Measurements from ENCODE around the gene TK1. TPM values are rescaled to one million over a fixed set of nuclear protein-coding genes. Genes with fewer than 3 reads are reported as not detected.
A peak's percentile ranks its signal among the peaks of the same experiment; 100 is the strongest.

Gene TK1
- total RNA-seq, 2 donors from 2014 or later = 0.66 to 4.9 TPM

DNA sequence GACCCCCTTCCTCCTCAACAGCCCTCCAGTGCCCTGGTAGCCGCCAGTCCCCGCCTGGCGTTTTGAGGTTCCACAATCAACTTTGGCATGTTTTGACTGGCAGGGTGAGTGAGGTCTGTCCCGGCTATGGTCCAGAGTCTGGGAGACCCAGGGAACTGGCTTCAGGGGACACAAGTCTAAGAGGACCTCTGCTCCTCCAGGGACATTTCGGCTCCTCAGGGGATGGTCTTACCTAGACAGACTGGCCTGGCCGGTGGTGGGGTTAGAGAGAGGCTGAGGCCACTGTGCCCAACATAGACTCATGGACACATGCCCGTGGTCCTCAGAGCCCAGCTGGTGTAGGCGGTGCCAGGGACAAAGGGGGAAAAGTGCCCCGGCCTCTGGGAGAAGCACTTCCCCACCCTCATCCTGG is 54.1 kb downstream of the TK1 start:
- Histone ChIP-seq H3K36me3 (replicated peaks in 1 of 2; ENCODE audit: insufficient read depth in 1 of 2, low read depth in 2 of 2) (no peaks in the 10 kb centered on the region), H3K4me1 (peaks cover 28% of the 10 kb centered on the region), H3K9me3 (no peaks in the 10 kb centered on the region), H3K4me3 (no peak overlapping the region), H3K27ac (no peak overlapping the region), H3K27me3 (no peaks in the 10 kb centered on the region)
- intact Hi-C loops (cut with DNase I) = no loop called here
- no peak for TF ChIP-seq POLR2A (IDR thresholded peaks at IDR 0.05)
- TF ChIP-seq, protein P1, sequence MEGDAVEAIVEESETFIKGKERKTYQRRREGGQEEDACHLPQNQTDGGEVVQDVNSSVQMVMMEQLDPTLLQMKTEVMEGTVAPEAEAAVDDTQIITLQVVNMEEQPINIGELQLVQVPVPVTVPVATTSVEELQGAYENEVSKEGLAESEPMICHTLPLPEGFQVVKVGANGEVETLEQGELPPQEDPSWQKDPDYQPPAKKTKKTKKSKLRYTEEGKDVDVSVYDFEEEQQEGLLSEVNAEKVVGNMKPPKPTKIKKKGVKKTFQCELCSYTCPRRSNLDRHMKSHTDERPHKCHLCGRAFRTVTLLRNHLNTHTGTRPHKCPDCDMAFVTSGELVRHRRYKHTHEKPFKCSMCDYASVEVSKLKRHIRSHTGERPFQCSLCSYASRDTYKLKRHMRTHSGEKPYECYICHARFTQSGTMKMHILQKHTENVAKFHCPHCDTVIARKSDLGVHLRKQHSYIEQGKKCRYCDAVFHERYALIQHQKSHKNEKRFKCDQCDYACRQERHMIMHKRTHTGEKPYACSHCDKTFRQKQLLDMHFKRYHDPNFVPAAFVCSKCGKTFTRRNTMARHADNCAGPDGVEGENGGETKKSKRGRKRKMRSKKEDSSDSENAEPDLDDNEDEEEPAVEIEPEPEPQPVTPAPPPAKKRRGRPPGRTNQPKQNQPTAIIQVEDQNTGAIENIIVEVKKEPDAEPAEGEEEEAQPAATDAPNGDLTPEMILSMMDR (IDR thresholded peaks at IDR 0.05) = no peak
- 75 to 83% methylated on average over 4 to 9 of the region's 9 CpGs for WGBS, 2 donors
- ATAC-seq (no peak), DNase-seq (peak in 2 of 4 donors; percentile 8 to 12)

DNA sequence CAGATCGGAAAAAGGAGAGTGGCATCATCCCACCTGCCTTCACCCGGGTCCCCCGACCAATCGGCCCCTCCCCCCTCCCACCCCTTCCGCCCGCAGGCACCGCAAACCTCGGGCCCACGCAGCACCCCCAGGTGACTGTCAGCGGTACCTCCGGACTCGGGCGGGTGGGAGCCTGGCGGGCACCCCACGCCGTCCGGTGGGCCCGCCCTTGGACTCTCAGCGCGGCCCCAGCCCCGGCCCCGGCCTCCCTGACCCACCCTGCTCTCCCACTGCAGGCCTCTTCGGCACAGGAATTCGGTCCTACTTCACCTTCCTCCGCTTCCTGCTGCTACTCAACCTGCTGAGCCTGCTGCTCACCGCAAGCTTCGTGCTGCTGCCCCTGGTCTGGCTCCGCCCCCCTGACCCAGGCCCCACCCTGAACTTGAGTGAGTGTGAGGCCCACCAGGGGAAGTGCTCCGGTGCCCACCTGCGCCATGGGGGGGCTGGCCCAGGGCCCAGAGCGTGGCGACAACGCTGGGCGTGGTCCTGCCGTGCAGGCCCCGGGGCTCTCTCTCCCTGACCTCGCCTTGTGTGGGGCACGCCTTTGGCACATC is 54.7 kb downstream of the TK1 start:
- peaks cover 33% of the 10 kb centered on the region for H3K4me1 ChIP-seq
- ATAC-seq (no peak), DNase-seq (peak; percentile 37 to 51 (median 44))
- no peaks in the 10 kb centered on the region for H3K27me3 ChIP-seq
- no peak overlapping the region for H3K4me3 ChIP-seq
- no peak for TF ChIP-seq POLR2A (IDR thresholded peaks at IDR 0.05)
- TF ChIP-seq, protein P1 (IDR thresholded peaks at IDR 0.05) = no peak
- no peaks in the 10 kb centered on the region for H3K36me3 ChIP-seq (replicated peaks in 1 of 2; ENCODE audit: insufficient read depth in 1 of 2, low read depth in 2 of 2)
- no peaks in the 10 kb centered on the region for H3K9me3 ChIP-seq
- peak overlapping the region in 1 of 4 donors; percentile 34 for H3K27ac ChIP-seq
- intact Hi-C loops (cut with DNase I) = no loop called here
- WGBS, 2 donors = 46 to 89% methylated on average over 3 to 29 of the region's 38 CpGs

DNA sequence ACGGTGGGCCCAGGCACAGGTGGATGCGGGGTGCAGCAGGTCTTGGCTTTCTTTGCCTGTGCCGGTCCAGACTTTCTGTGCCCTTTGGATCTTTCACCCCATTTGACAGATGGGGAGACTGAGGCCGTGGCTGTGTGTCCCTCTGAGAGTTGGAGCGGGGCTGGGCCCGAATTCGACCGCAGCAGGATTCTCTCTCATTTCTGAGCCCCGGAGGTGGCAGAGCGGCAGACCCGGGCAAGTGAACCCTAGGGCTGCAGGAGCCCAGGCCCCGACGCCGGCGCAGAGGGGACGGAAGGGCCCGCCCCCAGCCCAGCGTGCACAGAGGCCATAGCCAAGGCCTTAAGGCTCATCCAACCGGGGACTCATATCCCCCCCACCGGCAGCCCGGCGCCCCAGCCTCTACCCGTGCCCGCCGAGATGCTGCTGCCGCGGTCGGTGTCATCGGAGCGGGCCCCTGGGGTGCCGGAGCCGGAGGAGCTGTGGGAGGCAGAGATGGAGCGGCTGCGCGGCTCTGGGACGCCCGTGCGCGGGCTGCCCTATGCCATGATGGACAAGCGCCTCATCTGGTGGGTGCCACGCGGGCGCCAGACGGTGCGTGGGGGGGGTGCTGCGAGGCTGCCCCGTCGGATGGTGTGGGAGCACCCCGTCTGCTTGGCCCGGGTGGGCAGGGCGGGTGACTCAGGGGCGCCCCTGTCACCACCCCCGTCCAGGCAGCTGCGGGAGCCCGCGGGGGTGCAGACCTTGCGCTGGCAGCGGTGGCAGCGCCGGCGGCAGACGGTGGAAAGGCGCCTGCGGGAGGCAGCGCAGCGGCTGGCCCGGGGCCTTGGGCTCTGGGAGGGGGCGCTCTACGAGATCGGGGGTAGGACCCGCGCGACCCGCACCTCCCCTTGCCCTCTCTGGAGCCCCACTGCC is 55.4 kb downstream of the TK1 start:
- TF ChIP-seq, protein P1 (IDR thresholded peaks at IDR 0.05) = no peak
- TF ChIP-seq POLR2A (IDR thresholded peaks at IDR 0.05) = no peak
- no peak for ATAC-seq
- DNase-seq = peak in 1 of 4 donors; percentile 15
- no peaks in the 10 kb centered on the region for H3K36me3 ChIP-seq (replicated peaks in 1 of 2; ENCODE audit: insufficient read depth in 1 of 2, low read depth in 2 of 2)
- H3K27ac ChIP-seq = no peak overlapping the region
- no peaks in the 10 kb centered on the region for H3K9me3 ChIP-seq
- 19 to 70% methylated on average over 5 to 64 of the region's 74 CpGs for WGBS, 2 donors
- H3K4me3 ChIP-seq = no peak overlapping the region
- H3K4me1 ChIP-seq = peaks cover 41% of the 10 kb centered on the region
- intact Hi-C loops (cut with DNase I) = no loop called here
- H3K27me3 ChIP-seq = no peaks in the 10 kb centered on the region

DNA sequence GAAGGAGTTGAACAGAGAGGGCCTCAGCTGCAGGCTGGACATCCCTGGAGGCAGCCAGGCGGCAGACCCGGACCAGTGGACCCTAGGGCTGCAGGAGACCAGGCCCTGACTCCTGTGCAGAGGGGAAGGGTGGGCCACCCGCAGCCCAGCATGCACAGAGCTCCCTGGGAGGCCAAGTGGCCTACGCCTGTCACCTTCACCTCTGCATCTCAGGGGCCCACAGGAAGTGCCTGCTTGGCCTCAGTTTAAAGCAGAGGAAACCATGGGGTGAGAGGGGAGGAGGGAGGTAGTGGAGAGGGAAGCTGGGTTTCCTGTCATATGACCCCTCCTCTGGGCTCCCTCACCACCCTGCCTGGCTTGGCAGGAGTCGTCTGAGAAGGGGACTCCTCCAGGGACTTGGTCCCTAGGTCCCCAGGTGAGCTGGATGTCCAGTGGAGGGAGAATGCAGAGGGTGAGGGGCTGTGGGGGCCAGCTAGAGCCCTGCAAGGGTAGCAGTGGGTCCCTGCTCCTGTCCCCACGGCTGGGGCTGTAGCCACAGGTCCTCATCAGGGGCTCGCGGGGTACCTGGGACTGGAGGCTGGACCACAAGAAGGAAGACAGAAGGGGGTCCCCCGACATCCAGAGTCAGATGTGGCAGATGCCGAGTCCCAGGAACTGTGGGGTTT is 56.3 kb downstream of the TK1 start, which contains the start of gene TMC8:
TMC8 (plus strand) TSS at position 335 of the 665 bp plus-strand sequence. CDS start 818 bp downstream, outside the sequence.
- H3K27me3 ChIP-seq = no peaks in the 10 kb centered on the region
- intact Hi-C loops (cut with DNase I) = no loop called here

More for the DNA sequence above, 56.3 kb downstream of the TK1 start, which contains the start of gene TMC8:
- TF ChIP-seq POLR2A (IDR thresholded peaks at IDR 0.05) = no peak
- TF ChIP-seq, protein P1 (IDR thresholded peaks at IDR 0.05) = no peak
- no peaks in the 10 kb centered on the region for H3K9me3 ChIP-seq
- H3K4me3 ChIP-seq = no peak within 1 kb of the TSS
- peaks cover 44% of the 10 kb centered on the region for H3K4me1 ChIP-seq
- peak within 1 kb of the TSS in 2 of 4 donors; percentile 1 to 91 for H3K27ac ChIP-seq
- H3K36me3 ChIP-seq (replicated peaks in 1 of 2; ENCODE audit: insufficient read depth in 1 of 2, low read depth in 2 of 2) = no peaks in the 10 kb centered on the region
- DNase-seq = peak in 2 of 4 donors; percentile 13 to 53
- ATAC-seq = no peak
- 62 to 63% methylated on average over 3 to 9 of the region's 10 CpGs for WGBS, 2 donors

All from body of pancreas (tissue), 4 donors.